Keratinocyte (primary cell): ENCODE results near the gene FAM120A. TPM values are rescaled to one million over a fixed set of nuclear protein-coding genes. Genes with fewer than 3 reads are reported as not detected.

Source experiments
- DNase-seq: peaks from one replicate; pipeline ENCODE4 v3.0.0-alpha.2; 2011; ENCODE audit warnings: low read depth, missing footprints, low spot score
- FAIRE-seq: peaks from 2 replicates; lab custom pipeline; 2011; peaks lifted over from hg19 to GRCh38; lab: Jason Lieb, UNC
- H2AFZ ChIP-seq: 2 replicates; pipeline ENCODE4 v1.6.0; 2012; ENCODE audit warnings: low read length, control low read depth, inconsistent platforms; ENCODE audit not compliant: control insufficient read depth
- H3K27ac ChIP-seq: 2 replicates; pipeline ENCODE4 v1.5.1; 2011; ENCODE audit warnings: low read length; ENCODE audit not compliant: control insufficient read depth, insufficient read depth
- H3K27me3 ChIP-seq: 3 replicates; pipeline ENCODE4 v1.6.0; 2011; ENCODE audit warnings: low read length; ENCODE audit not compliant: control insufficient read depth, insufficient read depth; ENCODE audit errors: extremely low read depth
- H3K36me3 ChIP-seq, 2 experiments: 2 replicates in 1 of 2; 3 replicates in 1 of 2; pipeline ENCODE4 v1.5.1; 2011; ENCODE audit warnings: low read length in 2 of 2, mild to moderate bottlenecking in 1 of 2; ENCODE audit not compliant: control insufficient read depth in 2 of 2, insufficient read depth in 2 of 2; ENCODE audit errors: extremely low read depth in 1 of 2
- H3K4me1 ChIP-seq: 3 replicates; pipeline ENCODE4 v1.5.1; 2011; ENCODE audit warnings: low read length; ENCODE audit not compliant: control insufficient read depth, insufficient read depth; ENCODE audit errors: extremely low read depth
- H3K4me2 ChIP-seq: 3 replicates; pipeline ENCODE4 v1.6.0; 2011; ENCODE audit warnings: low read depth, low read length; ENCODE audit not compliant: control insufficient read depth, insufficient read depth; ENCODE audit errors: extremely low read depth
- H3K4me3 ChIP-seq, 3 experiments: fragments of 200-600 bp in 1 of 3; sonication (generic) in 1 of 3; 2 replicates in 2 of 3; 3 replicates in 1 of 3; pipeline ENCODE4 v1.5.1; 2011 to 2016; ENCODE audit warnings: low read length in 3 of 3, mild to moderate bottlenecking in 3 of 3, control low read depth in 2 of 3, inconsistent platforms in 1 of 3, low read depth in 1 of 3, mixed read lengths in 1 of 3, mixed run types in 1 of 3, moderate library complexity in 1 of 3; ENCODE audit not compliant: control insufficient read depth in 2 of 3, insufficient read depth in 2 of 3; ENCODE audit errors: extremely low read depth in 1 of 3
- H3K79me2 ChIP-seq: 2 replicates; pipeline ENCODE4 v1.6.0; 2012; ENCODE audit warnings: low read length; ENCODE audit not compliant: control insufficient read depth, insufficient read depth
- H3K9ac ChIP-seq: 3 replicates; pipeline ENCODE4 v1.6.0; 2011; ENCODE audit warnings: low read length; ENCODE audit not compliant: control insufficient read depth, insufficient read depth; ENCODE audit errors: extremely low read depth
- H3K9me1 ChIP-seq: 3 replicates; pipeline ENCODE4 v1.6.0; 2011; ENCODE audit warnings: low read length; ENCODE audit not compliant: control insufficient read depth, insufficient read depth; ENCODE audit errors: extremely low read depth
- H3K9me3 ChIP-seq: 2 replicates; pipeline ENCODE4 v1.5.1; 2012; ENCODE audit warnings: low read depth, low read length; ENCODE audit not compliant: control insufficient read depth
- H4K20me1 ChIP-seq: 3 replicates; pipeline ENCODE4 v1.6.0; 2011; ENCODE audit warnings: low read length; ENCODE audit not compliant: control insufficient read depth, insufficient read depth; ENCODE audit errors: extremely low read depth
- EZH2 ChIP-seq: IDR thresholded peaks from one replicate; pipeline ENCODE4 v1.6.1; 2012; ENCODE audit warnings: inconsistent platforms, mild to moderate bottlenecking, low read length, moderate library complexity
- dilution Hi-C: fragments of 300-500 bp; cut with MboI; formaldehyde crosslinking; loops from one replicate; pipeline ENCODE4 v1.7.0; 2020; ENCODE audit warnings: low sequenced_read_pairs; ENCODE audit not compliant: extremely low pct_ligation_motif_present
- polyA plus RNA-seq, 5 experiments: library from polyadenylated mRNA; depleted of rRNA in 3 of 5; stranded (reverse) in 3 of 5; stranded (forward) in 1 of 5; unstranded in 1 of 5; fragments of >200 nt; gene quantifications; 1 replicate in 1 of 5; 2 replicates in 3 of 5; 3 replicates in 1 of 5; pipeline versions ENCODE4 v1.2.1 to v1.2.3, GENCODE V29; 2011 to 2012; ENCODE audit warnings: missing spikeins in 2 of 5, low read depth in 1 of 5, low replicate concordance in 1 of 5
- TF ChIP-seq, protein P1 (sequence below), 3 experiments: IDR thresholded peaks in 1 of 3; conservative IDR thresholded peaks in 1 of 3; optimal IDR thresholded peaks in 1 of 3; 2 replicates in 2 of 3; 3 replicates in 1 of 3; pipeline versions ENCODE3 to v1.5.1; 2011; ENCODE audit warnings: low read length in 3 of 3, mild to moderate bottlenecking in 3 of 3, moderate library complexity in 2 of 3, control low read depth in 1 of 3, inconsistent platforms in 1 of 3; ENCODE audit not compliant: insufficient read depth in 2 of 3; ENCODE audit errors: extremely low read depth in 1 of 3

FAM120A gene
- polyA plus RNA-seq, 1 donor (not counting 4 experiments of a cell fraction or from before 2014, with no cell fraction given): 79.2 TPM

DNA sequence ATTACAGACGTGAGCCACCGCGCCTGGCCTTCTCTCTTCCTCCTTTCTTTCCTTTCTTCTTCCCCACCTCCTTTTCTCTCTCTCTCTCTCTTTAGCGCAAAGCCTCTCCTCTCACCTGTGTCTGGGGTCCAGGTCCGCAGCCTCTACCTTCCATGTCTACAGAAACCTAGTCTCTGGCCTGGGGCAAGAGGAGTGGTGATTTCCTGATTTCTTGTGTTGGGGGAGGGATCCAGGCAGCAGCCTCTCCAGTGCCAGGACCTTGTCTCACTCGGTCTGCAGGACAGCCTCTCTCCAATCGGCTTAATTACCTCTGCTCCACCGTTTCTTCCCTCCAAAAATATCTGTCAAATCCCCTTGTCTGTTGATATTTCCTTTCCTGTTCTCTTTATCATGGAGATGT, 16.1 kb upstream of the FAM120A start:
- Histone ChIP-seq H3K4me1 (no peaks in the 10 kb centered on the region), H2AFZ (no peak overlapping the region), H3K27ac (no peak overlapping the region), H3K9me1 (no peaks in the 10 kb centered on the region), H3K9ac (no peak overlapping the region), H4K20me1 (no peaks in the 10 kb centered on the region), H3K79me2 (no peaks in the 10 kb centered on the region), H3K9me3 (no peaks in the 10 kb centered on the region), H3K4me3 (no peak overlapping the region), H3K36me3 (no peaks in the 10 kb centered on the region), H3K27me3 (no peaks in the 10 kb centered on the region), H3K4me2 (no peak overlapping the region)
- FAIRE-seq (no peak), DNase-seq (no peak)
- TF ChIP-seq EZH2: no peak
- TF ChIP-seq, protein P1, sequence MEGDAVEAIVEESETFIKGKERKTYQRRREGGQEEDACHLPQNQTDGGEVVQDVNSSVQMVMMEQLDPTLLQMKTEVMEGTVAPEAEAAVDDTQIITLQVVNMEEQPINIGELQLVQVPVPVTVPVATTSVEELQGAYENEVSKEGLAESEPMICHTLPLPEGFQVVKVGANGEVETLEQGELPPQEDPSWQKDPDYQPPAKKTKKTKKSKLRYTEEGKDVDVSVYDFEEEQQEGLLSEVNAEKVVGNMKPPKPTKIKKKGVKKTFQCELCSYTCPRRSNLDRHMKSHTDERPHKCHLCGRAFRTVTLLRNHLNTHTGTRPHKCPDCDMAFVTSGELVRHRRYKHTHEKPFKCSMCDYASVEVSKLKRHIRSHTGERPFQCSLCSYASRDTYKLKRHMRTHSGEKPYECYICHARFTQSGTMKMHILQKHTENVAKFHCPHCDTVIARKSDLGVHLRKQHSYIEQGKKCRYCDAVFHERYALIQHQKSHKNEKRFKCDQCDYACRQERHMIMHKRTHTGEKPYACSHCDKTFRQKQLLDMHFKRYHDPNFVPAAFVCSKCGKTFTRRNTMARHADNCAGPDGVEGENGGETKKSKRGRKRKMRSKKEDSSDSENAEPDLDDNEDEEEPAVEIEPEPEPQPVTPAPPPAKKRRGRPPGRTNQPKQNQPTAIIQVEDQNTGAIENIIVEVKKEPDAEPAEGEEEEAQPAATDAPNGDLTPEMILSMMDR (optimal IDR thresholded peaks at IDR 0.05 in 1 of 3, IDR thresholded peaks at IDR 0.05 in 1 of 3, conservative IDR thresholded peaks at IDR 0.05 in 1 of 3; ENCODE audit: extremely low read depth in 1 of 3, insufficient read depth in 2 of 3, low read length in 3 of 3): no peak
- dilution Hi-C loops: no loop called here

DNA sequence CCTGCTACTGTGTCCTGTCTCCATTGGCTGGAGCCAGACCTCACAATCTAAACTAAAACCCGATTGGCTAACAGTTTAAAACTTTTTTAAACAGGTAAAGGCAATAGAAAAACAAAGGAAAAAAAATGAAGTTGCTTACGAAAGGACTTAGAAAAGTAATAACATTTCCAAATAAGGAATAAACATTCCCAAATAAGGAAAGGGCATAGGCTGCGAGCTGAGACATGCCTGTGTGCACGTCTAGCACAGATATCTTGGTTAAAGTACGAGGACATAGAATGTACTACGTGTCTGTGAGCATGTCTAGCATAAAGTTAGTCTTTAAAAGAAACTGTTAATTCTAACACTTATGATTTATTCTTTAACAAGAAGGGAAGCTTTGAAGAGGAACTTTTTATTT, 15.3 kb upstream of the FAM120A start:
- no peak overlapping the region for H3K9ac ChIP-seq
- no peaks in the 10 kb centered on the region for H3K4me1 ChIP-seq
- H3K79me2 ChIP-seq: no peaks in the 10 kb centered on the region
- no peak for DNase-seq
- H3K4me3 ChIP-seq: no peak overlapping the region
- no peaks in the 10 kb centered on the region for H4K20me1 ChIP-seq
- H3K27me3 ChIP-seq: no peaks in the 10 kb centered on the region
- FAIRE-seq: no peak
- no peak overlapping the region for H3K4me2 ChIP-seq
- TF ChIP-seq EZH2: no peak
- TF ChIP-seq, protein P1 (optimal IDR thresholded peaks at IDR 0.05 in 1 of 3, IDR thresholded peaks at IDR 0.05 in 1 of 3, conservative IDR thresholded peaks at IDR 0.05 in 1 of 3; ENCODE audit: extremely low read depth in 1 of 3, insufficient read depth in 2 of 3, low read length in 3 of 3): no peak
- no peak overlapping the region for H3K27ac ChIP-seq
- H3K9me3 ChIP-seq: no peaks in the 10 kb centered on the region
- H3K9me1 ChIP-seq: no peaks in the 10 kb centered on the region
- no peaks in the 10 kb centered on the region for H3K36me3 ChIP-seq
- H2AFZ ChIP-seq: no peak overlapping the region
- dilution Hi-C loops: no loop called here
